Lower lobe of right lung (tissue), 2 donors: ENCODE results near the gene SLC41A3. TPM values are rescaled to one million over a fixed set of nuclear protein-coding genes. Genes with fewer than 3 reads are reported as not detected.

Source experiments
- ATAC-seq, 2 donors: fragments of 200-7000 bp; cut with Tn5 transposase; one replicate each; pipeline ENCODE4 v1.9.1; 2020 to 2022; ENCODE audit warnings: mild to moderate bottlenecking in 2 of 2, moderate library complexity in 2 of 2
- DNase-seq: peaks from one replicate; pipeline ENCODE4 v3.0.0-alpha.2; 2020
- H3K27ac ChIP-seq: fragments of 200-600 bp; one replicate; pipeline ENCODE4 v1.8.0; 2022
- H3K27me3 ChIP-seq: fragments of 200-600 bp; one replicate; pipeline ENCODE4 v1.8.0; 2022; ENCODE audit warnings: low read depth
- H3K36me3 ChIP-seq: fragments of 200-600 bp; one replicate; pipeline ENCODE4 v1.8.0; 2022; ENCODE audit warnings: mild to moderate bottlenecking
- H3K4me1 ChIP-seq: fragments of 200-600 bp; one replicate; pipeline ENCODE4 v1.8.0; 2022
- H3K4me3 ChIP-seq: fragments of 200-600 bp; one replicate; pipeline ENCODE4 v1.8.0; 2022; ENCODE audit warnings: mild to moderate bottlenecking
- H3K9me3 ChIP-seq: fragments of 200-600 bp; one replicate; pipeline ENCODE4 v1.8.0; 2022
- CTCF ChIP-seq: fragments of 200-600 bp; IDR thresholded peaks from one replicate; pipeline ENCODE4 v1.8.0; 2022; ENCODE audit warnings: antibody characterized with exemption, mild to moderate bottlenecking
- intact Hi-C: fragments of 100-400 bp; cut with DNase I; formaldehyde crosslinking; loops from one replicate; pipeline ENCODE4 v1.11.0; 2022
- total RNA-seq: library from RNA; stranded (reverse); fragmentation: NEBNext Ultra II Directional; extraction: Animal tissue kit (Norgen Biotek cat#: 25700); gene quantifications from one replicate; pipeline ENCODE4 v1.2.1, GENCODE V29; 2021
- donor health status: DM: no; HTN: yes; CAD: no; lungs with severe emphysema.

The SLC41A3 gene
- total RNA-seq, 1 donor from 2014 or later, result 36.2 TPM

- Histone ChIP-seq H3K4me3 (no peak overlapping the region), H3K4me1 (no peaks in the 10 kb centered on the region), H3K36me3 (no peaks in the 10 kb centered on the region), H3K27ac (no peak overlapping the region), H3K27me3 (peaks cover 6% of the 10 kb centered on the region), H3K9me3 (no peaks in the 10 kb centered on the region)
- ATAC-seq (no peak), DNase-seq (no peak)
- intact Hi-C loops, result no loop called here
- no peak for TF ChIP-seq CTCF
Measured at GRCh38 chr3:126119008-126119675, 35.2 kb upstream of the SLC41A3 start.

GRCh38 chr3:126118591-126118990, 34.7 kb upstream of the SLC41A3 start:
- no peak overlapping the region for H3K4me3 ChIP-seq
- H3K9me3 ChIP-seq, result no peaks in the 10 kb centered on the region
- intact Hi-C loops, result no loop called here
- ATAC-seq (no peak), DNase-seq (no peak)
- no peak overlapping the region for H3K27ac ChIP-seq
- no peak for TF ChIP-seq CTCF
- no peaks in the 10 kb centered on the region for H3K4me1 ChIP-seq
- peaks cover 6% of the 10 kb centered on the region for H3K27me3 ChIP-seq
- no peaks in the 10 kb centered on the region for H3K36me3 ChIP-seq

GRCh38 chr3:126117786-126118185, 33.9 kb upstream of the SLC41A3 start:
- intact Hi-C loops, result no loop called here
- DNase-seq, result no peak
- no peak for ATAC-seq
- Histone ChIP-seq H3K9me3 (no peaks in the 10 kb centered on the region), H3K4me3 (no peak overlapping the region), H3K27ac (no peak overlapping the region), H3K27me3 (peaks cover 6% of the 10 kb centered on the region), H3K36me3 (no peaks in the 10 kb centered on the region), H3K4me1 (no peaks in the 10 kb centered on the region)
- TF ChIP-seq CTCF, result no peak

- Histone ChIP-seq H3K4me3 (no peak overlapping the region), H3K4me1 (no peaks in the 10 kb centered on the region), H3K36me3 (no peaks in the 10 kb centered on the region), H3K9me3 (no peaks in the 10 kb centered on the region), H3K27ac (no peak overlapping the region), H3K27me3 (peaks cover 6% of the 10 kb centered on the region)
- DNase-seq (no peak), ATAC-seq (no peak)
- intact Hi-C loops, result no loop called here
- TF ChIP-seq CTCF, result no peak
Measured at GRCh38 chr3:126117212-126117611, 33.3 kb upstream of the SLC41A3 start.

GRCh38 chr3:126116526-126116925, 32.6 kb upstream of the SLC41A3 start:
- intact Hi-C loops, result no loop called here
- Histone ChIP-seq H3K4me1 (no peaks in the 10 kb centered on the region), H3K4me3 (no peak overlapping the region), H3K36me3 (no peaks in the 10 kb centered on the region), H3K27me3 (peaks cover 6% of the 10 kb centered on the region), H3K27ac (no peak overlapping the region), H3K9me3 (no peaks in the 10 kb centered on the region)
- TF ChIP-seq CTCF, result no peak
- DNase-seq (no peak), ATAC-seq (no peak)
